Hepatocyte (in vitro differentiated cells): ENCODE measurements around the gene TTC7B. TPM values are rescaled to one million over a fixed set of nuclear protein-coding genes. Genes with fewer than 3 reads are reported as not detected.

Source experiments
- DNase-seq: peaks from one replicate; pipeline ENCODE4 v3.0.0-alpha.2; 2016; ENCODE audit warnings: low spot score
- H2AFZ ChIP-seq: fragments of 200-600 bp; sonication (generic); 2 replicates; pipeline ENCODE4 v1.6.0; 2016; ENCODE audit warnings: antibody characterized with exemption, mild to moderate bottlenecking
- H3K27ac ChIP-seq: fragments of 200-600 bp; sonication (generic); 2 replicates; pipeline ENCODE4 v1.5.1; 2016; ENCODE audit warnings: mild to moderate bottlenecking
- H3K27me3 ChIP-seq: fragments of 200-600 bp; sonication (generic); 2 replicates; pipeline ENCODE4 v1.6.1; 2016
- H3K36me3 ChIP-seq: fragments of 200-600 bp; sonication (generic); replicated peaks from 2 replicates; pipeline ENCODE4 v1.5.1; 2016; ENCODE audit warnings: low read depth; ENCODE audit not compliant: insufficient read depth
- H3K4me1 ChIP-seq: fragments of 200-600 bp; sonication (generic); 2 replicates; pipeline ENCODE4 v1.5.1; 2016; ENCODE audit warnings: mild to moderate bottlenecking, moderate library complexity; ENCODE audit not compliant: insufficient read depth
- H3K4me2 ChIP-seq: fragments of 200-600 bp; sonication (generic); 2 replicates; pipeline ENCODE4 v1.6.0; 2016
- H3K4me3 ChIP-seq: fragments of 200-600 bp; sonication (generic); 2 replicates; pipeline ENCODE4 v1.5.1; 2016; ENCODE audit warnings: mild to moderate bottlenecking
- H3K79me2 ChIP-seq: fragments of 200-600 bp; sonication (generic); 2 replicates; pipeline ENCODE4 v1.6.0; 2017; ENCODE audit warnings: mild to moderate bottlenecking
- H3K9me2 ChIP-seq: fragments of 200-600 bp; sonication (generic); replicated peaks from 2 replicates; pipeline ENCODE4 v1.6.0; 2017; ENCODE audit warnings: mild to moderate bottlenecking; ENCODE audit not compliant: insufficient read depth
- H3K9me3 ChIP-seq: fragments of 200-600 bp; sonication (generic); 2 replicates; pipeline ENCODE4 v1.5.1; 2016; ENCODE audit warnings: low read depth, mild to moderate bottlenecking
- H4K20me1 ChIP-seq: fragments of 200-600 bp; sonication (generic); 2 replicates; pipeline ENCODE4 v1.6.0; 2016; ENCODE audit warnings: mild to moderate bottlenecking; ENCODE audit not compliant: insufficient read depth, poor library complexity, severe bottlenecking
- CTCF ChIP-seq: fragments of 200-600 bp; sonication (generic); IDR thresholded peaks from 2 replicates; pipeline ENCODE4 v1.5.1; 2016; ENCODE audit warnings: antibody characterized with exemption, mild to moderate bottlenecking; ENCODE audit not compliant: poor library complexity
- EZH2 ChIP-seq: fragments of 200-600 bp; sonication (generic); IDR thresholded peaks from 2 replicates; pipeline ENCODE4 v1.6.1; 2016; ENCODE audit warnings: antibody characterized with exemption, mild to moderate bottlenecking, borderline replicate concordance
- EZH2phosphoT487 ChIP-seq: fragments of 200-600 bp; sonication (generic); IDR thresholded peaks from one replicate; pipeline ENCODE4 v1.6.1; 2018; ENCODE audit warnings: antibody characterized with exemption, mild to moderate bottlenecking, low read depth, moderate library complexity; ENCODE audit not compliant: unreplicated experiment, severe bottlenecking
- WGBS: methylation state at CpG from one replicate; pipeline ENCODE4 v1.1.6; 2016; ENCODE audit warnings: low lambda C conversion rate; ENCODE audit errors: missing lambda C conversion rate; 5-methylcytosine and 5-hydroxymethylcytosine counted together
- polyA plus RNA-seq: library from polyadenylated mRNA; unstranded; fragments of >200 nt; fragmentation: Nextera tagmentation; extraction: Ambion mirVana; gene quantifications from 2 replicates; pipeline ENCODE4 v1.2.1, GENCODE V29; 2016
- total RNA-seq: library from RNA; depleted of rRNA; stranded (reverse); fragments of >200 nt; gene quantifications from 2 replicates; pipeline ENCODE4 v1.2.3, GENCODE V29; 2014

TTC7B gene
- total and polyA plus RNA-seq, 2 experiments from 2014 or later, result 10.7 to 25.5 TPM

GRCh38 chr14:90581745-90582144, 234.5 kb downstream of the TTC7B start:
- H3K4me3 ChIP-seq, result no peak overlapping the region
- H3K27ac ChIP-seq, result no peak overlapping the region
- no peak overlapping the region for H2AFZ ChIP-seq
- H3K36me3 ChIP-seq, result no peaks in the 10 kb centered on the region
- H3K4me2 ChIP-seq, result no peak overlapping the region
- no peak for TF ChIP-seq EZH2phosphoT487
- no peak for TF ChIP-seq EZH2
- TF ChIP-seq CTCF, result no peak
- H3K4me1 ChIP-seq, result no peaks in the 10 kb centered on the region
- no peaks in the 10 kb centered on the region for H3K27me3 ChIP-seq
- no peaks in the 10 kb centered on the region for H4K20me1 ChIP-seq
- WGBS, result 81% methylated on average over 8 of the region's 8 CpGs
- no peak for DNase-seq
- no peaks in the 10 kb centered on the region for H3K9me2 ChIP-seq
- H3K9me3 ChIP-seq, result no peaks in the 10 kb centered on the region
- no peaks in the 10 kb centered on the region for H3K79me2 ChIP-seq

- H3K4me3 ChIP-seq, result no peak overlapping the region
- WGBS, result 68% methylated on average over 20 of the region's 20 CpGs
- TF ChIP-seq EZH2 (no peak), CTCF (no peak), EZH2phosphoT487 (no peak)
These were observed 235.6 kb downstream of the TTC7B start for GRCh38 chr14:90580377-90581335.

GRCh38 chr14:90579816-90580215, 236.4 kb downstream of the TTC7B start:
- WGBS, result 96% methylated on average over 9 of the region's 9 CpGs
- H2AFZ ChIP-seq, result no peak overlapping the region
- no peaks in the 10 kb centered on the region for H3K9me3 ChIP-seq
- no peaks in the 10 kb centered on the region for H3K27me3 ChIP-seq
- H3K79me2 ChIP-seq, result no peaks in the 10 kb centered on the region
- TF ChIP-seq EZH2phosphoT487 (no peak), CTCF (no peak), EZH2 (no peak)
- no peak overlapping the region for H3K4me3 ChIP-seq
- H3K27ac ChIP-seq, result no peak overlapping the region
- H3K36me3 ChIP-seq, result no peaks in the 10 kb centered on the region
- H3K4me1 ChIP-seq, result no peaks in the 10 kb centered on the region
- no peak for DNase-seq
- no peaks in the 10 kb centered on the region for H4K20me1 ChIP-seq
- H3K4me2 ChIP-seq, result no peak overlapping the region
- no peaks in the 10 kb centered on the region for H3K9me2 ChIP-seq

More at GRCh38 chr14:90580377-90581335, 235.6 kb downstream of the TTC7B start:
- H3K4me1 ChIP-seq, result no peaks in the 10 kb centered on the region
- H3K9me2 ChIP-seq, result no peaks in the 10 kb centered on the region
- H3K4me2 ChIP-seq, result no peak overlapping the region
- H3K27me3 ChIP-seq, result no peaks in the 10 kb centered on the region
- no peaks in the 10 kb centered on the region for H3K79me2 ChIP-seq
- no peak overlapping the region for H3K27ac ChIP-seq
- no peaks in the 10 kb centered on the region for H3K9me3 ChIP-seq
- H4K20me1 ChIP-seq, result no peaks in the 10 kb centered on the region
- H2AFZ ChIP-seq, result no peak overlapping the region
- no peak for DNase-seq
- no peaks in the 10 kb centered on the region for H3K36me3 ChIP-seq
